ENCODE results near the gene FLNB.

DNA sequence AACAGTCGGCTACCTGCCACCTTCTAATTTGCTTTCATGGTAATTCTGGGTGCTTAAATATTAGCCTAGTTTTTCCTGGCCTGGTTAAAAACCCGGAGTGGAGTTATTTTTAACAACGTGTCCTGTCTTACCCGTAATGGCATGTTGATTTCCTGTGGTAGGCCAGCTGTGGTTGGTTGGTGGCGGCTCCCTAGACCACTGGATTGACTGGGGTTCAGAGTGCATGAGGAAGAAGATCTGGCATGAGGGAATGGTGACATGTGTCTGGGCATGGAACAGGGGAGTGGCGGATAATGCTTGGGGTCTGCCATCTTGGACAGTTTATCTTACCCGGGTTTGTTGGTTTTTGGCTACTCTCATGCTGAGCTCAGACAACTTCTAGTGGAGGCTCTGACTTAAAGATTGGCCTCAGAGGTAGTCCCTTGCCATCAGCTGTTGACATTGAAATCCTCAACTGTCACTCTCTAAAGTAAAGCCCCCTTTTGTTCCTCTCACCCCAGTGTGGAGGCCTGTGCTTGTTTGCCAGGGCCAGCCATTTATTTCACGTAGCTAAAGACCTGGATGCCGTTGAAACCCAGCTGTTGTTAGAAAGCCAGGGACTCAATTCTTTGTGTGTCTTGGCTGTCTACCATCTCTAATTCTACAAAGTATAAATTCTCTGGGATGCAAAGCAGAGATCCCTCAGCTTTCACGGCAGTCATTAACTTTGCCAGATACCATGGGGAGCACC is 121.0 kb downstream of the FLNB start:
- TF ChIP-seq, protein P1, sequence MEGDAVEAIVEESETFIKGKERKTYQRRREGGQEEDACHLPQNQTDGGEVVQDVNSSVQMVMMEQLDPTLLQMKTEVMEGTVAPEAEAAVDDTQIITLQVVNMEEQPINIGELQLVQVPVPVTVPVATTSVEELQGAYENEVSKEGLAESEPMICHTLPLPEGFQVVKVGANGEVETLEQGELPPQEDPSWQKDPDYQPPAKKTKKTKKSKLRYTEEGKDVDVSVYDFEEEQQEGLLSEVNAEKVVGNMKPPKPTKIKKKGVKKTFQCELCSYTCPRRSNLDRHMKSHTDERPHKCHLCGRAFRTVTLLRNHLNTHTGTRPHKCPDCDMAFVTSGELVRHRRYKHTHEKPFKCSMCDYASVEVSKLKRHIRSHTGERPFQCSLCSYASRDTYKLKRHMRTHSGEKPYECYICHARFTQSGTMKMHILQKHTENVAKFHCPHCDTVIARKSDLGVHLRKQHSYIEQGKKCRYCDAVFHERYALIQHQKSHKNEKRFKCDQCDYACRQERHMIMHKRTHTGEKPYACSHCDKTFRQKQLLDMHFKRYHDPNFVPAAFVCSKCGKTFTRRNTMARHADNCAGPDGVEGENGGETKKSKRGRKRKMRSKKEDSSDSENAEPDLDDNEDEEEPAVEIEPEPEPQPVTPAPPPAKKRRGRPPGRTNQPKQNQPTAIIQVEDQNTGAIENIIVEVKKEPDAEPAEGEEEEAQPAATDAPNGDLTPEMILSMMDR (conservative IDR thresholded peaks at IDR 0.05), result no peak
- no peak for TF ChIP-seq ZFX (IDR thresholded peaks at IDR 0.05)
